Thyroid gland (tissue), 4 donors: Measurements from ENCODE around the gene PITPNC1.

Source experiments
- CTCF ChIP-seq, 6 experiments: fragments of 200-600 bp in 3 of 6; fragments of 450-650 bp in 3 of 6; sonication (generic) in 3 of 6; IDR thresholded peaks; one replicate each; pipeline ENCODE4 v1.5.1; 2016 to 2019; ENCODE audit warnings: antibody characterized with exemption in 6 of 6, mild to moderate bottlenecking in 2 of 6, inconsistent platforms in 1 of 6, moderate library complexity in 1 of 6
- POLR2A ChIP-seq, 2 donors: fragments of 450-650 bp; IDR thresholded peaks; one replicate each; pipeline ENCODE4 v1.6.1; 2017; ENCODE audit warnings: antibody characterized with exemption in 2 of 2, mild to moderate bottlenecking in 2 of 2, moderate library complexity in 1 of 2

GRCh38 chr17:67359960-67360791 lies 16.9 kb upstream of the PITPNC1 start:
- TF ChIP-seq CTCF (IDR thresholded peaks at IDR 0.05) (no peak), POLR2A (IDR thresholded peaks at IDR 0.05) (no peak)
